ENCODE data around the gene CFAP45.

CFAP45 gene

DNA sequence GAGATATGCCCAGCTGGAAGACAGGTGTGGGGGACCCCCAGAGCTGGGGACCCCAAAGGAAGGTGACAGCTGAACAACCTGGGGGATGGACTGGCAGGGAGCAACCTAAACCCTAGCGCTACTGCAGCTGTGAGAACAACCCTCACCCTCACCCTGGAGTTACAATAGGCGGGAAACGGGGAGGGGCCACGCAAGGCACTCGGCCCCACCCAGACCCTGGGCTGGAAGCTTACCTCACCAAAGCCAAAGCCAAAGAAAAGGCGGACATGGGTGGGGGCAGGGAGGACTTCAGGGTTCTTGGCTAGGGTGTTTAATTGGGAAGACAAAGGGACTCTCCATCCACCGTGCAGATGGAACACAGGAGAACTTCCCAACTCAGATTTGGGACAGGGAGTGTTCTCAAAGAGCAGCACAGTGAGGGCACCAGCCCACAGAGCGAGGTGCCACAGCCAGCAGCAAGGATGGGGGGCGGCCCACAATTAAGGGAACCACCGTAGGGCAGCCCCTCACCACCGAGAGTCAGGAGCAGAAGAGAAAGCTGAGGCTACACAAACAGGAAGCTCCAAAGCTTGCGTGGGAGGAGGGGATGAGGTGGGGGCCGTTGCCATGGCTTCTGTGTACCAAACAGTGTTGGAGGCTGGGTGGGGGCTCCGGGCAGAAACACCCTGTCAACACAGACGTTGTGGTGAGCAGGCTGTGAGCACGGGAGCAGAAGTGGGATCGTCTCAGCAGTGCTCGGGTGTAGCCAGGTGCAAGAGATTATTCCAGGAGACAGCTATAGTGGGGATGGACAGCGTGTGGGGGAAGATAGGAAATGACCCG is 23.4 kb upstream of the CFAP45 start:
- peak; percentile 84 for DNase-seq

DNA sequence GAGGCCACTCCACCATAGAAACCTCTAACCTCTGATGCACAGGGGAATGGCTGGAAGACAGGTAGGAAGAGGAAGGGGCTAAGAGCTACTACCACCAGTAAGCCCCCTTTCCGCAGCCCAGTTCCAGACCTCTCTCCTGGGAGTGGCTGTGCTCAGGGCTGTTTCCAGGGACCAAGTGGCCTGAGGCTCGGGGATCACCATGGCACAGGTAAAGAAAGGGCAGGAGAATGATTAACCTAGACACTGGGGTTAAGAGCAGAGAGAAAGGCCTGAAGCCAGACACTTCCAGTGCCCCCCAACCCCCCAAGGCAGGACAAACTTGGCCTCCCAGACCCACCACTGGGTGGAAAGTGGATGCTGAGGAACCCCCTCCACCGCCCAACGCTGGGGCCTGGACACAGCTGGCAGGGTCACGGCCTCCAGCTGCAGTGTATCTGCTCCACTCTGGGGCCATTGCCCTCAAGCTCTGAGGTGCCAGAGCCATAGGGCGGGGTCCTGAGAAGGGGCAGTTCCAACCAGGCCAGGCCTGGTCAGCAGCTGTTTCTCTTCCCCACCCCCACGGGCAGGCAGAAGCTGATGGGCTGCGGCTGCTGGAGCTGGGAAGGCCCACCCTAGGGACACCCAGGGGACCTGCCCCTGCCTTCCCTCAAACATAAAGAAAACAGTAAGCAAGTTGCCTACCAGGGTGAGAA is 22.7 kb upstream of the CFAP45 start:
- no peak for DNase-seq

DNA sequence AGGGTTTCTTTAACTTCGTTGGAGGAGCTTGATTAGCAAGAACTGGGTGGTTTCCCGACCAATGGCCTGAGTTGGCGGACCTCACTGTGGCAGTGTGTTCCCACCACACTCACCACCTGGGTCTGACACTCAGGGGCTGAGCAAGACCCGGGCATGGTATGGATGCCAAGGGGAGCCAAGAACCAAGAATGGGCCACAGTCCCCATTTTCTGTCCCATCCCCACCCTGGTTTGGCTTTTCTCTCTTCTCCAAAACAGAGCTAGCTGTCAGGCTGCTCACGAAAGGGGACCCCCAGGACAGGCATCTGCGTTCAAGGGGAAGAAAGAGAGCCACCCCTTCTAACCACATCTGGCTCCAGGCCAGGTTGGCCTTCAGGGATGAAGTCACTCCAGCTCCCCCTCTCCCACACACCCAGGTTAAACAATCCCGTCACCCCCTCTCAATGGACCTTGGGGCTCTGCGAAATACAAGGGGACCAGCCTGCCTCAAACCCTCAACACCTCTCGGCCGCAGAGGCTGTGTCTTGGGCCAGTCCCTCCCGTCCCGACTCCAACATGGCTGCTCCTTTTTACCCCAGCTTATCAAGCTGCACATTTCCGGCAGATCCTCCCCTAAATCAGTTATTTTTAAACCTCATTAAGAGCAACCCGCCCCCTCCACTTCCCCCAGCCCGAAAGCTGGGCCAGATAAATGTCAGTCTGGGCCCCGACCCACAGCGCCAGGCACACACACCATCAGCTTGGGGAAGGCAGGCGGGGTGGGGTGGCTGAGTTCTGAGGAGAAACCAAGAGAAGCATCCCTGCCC is 21.9 kb upstream of the CFAP45 start:
- DNase-seq = peak; percentile 20

DNA sequence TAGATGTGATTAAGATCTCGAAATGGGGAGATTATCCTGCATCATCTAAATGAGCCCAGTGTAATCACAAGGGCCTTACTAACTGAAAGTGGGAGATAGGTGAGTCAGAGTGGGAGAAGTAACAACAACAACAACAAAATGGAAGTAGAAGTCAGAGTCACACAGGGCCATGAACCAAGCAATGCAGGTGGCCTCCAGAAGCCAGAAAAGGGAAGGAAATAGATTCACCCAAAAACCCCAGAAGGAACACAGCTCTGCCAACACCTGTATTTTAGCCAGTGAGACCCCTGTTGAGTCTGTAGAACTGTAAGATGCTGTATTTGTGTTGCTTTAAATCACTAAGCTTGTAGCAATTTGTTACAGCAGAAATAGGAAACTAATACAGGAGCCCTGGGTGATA is 21.3 kb upstream of the CFAP45 start:
- peak; percentile 68 for DNase-seq

DNA sequence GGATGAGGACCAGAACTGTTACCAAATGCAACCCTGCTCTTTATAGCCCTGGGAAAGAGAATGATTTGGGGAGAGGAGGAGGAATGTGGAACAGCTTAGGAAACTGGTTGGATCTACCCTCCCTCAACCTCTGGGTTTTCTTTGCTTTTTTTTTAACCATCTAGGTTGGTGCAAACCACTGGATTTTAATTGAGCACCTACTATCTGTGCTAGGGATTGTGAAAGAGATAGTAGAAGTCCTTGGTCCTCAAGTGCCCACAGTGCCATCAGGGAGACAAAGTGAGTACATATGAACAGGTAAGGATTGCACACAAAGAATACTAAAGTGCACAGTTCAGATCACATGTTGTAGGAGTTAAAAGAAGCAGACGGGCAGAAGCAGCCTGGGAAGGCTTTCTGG is 20.7 kb upstream of the CFAP45 start:
- DNase-seq = no peak

DNA sequence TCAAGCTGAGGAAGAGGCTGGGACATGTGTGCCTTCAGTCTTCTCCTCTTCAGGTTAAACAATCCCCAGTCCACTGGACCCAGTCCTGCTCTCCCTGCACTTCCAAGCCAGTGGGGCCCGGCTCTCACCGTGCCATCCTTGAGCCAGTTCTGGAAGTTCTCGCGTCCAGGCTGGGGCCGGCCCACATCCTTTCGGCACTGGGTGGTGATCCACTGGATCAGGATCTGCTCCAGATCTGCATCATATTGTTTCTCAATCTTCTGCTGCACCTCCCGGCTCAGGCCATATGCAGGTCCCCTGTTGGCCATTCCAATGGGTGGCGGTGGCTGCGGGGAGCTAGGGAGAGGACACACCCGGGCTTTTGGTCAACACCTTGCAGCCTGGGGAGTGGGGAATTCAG is 20.2 kb upstream of the CFAP45 start:
- DNase-seq = no peak

DNA sequence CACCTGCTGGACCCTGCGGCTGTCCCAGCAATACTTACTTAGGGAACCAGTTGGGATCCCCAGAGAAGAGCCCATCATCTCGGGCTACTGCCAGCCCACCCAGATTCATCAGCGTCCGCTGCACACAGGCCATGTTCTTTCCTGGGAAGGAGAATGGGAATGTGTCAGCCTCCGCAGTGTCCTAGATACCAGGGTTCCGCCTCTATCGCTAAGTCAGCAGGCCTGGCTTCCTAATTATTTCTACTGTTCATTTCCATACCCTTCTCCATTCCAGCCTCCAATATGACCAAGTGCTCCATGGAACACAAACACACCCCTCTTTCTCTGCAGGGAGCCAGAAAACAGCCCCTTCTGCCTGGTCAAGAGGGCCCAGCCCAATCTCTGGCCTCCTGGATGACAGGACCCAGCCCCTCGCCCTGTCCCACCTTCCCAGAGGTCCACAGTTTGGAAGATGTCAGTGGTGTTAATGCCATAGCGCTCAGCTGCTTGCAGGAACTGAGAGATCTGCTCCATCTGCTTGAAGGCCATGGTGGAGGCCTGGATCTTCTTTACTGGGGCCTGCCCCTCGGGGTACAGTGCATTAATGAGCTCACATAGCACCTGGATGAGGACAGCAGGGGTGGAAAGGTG is 19.4 kb upstream of the CFAP45 start:
- DNase-seq = no peak

DNA sequence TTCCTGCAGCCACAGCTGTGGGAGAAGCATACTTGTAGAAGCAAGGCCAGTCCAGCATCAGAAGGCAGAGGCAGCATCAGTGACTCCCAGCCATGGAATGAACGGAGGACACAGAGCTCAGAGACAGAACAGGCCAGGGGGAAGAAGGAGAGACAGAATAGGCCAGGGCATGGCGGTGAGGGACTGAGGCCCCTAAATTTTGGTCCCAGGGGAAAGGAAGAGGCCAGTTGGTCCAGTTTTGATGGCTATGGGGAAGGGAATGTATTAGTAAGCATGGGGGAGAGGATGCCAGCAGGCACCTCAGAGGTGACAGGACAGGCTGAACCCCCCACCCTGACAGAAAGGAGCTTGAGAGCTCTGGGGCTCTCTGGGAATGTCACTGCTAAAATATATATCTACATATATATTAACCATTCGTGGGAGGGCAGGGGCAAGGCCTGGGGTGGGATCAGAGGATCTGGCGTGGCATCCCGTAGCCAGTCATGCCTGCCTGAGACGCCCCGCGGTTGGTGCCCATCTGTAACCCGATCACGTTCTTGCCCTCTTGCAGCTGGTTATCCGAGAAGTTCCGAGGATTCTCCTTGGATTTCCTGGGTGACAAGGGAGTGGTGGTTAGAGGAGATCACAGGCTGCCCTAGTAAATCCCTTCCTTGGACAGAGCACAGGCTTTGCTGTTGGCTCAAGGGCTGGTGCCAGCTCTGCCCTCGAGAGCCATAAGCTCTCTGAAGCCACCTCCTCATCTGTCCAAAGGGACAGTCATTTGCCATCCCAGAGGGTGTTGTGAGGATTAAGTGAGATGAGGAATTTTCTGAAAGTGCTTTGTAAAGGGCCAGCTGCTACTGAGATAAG is 18.6 kb upstream of the CFAP45 start:
- no peak for DNase-seq

DNA sequence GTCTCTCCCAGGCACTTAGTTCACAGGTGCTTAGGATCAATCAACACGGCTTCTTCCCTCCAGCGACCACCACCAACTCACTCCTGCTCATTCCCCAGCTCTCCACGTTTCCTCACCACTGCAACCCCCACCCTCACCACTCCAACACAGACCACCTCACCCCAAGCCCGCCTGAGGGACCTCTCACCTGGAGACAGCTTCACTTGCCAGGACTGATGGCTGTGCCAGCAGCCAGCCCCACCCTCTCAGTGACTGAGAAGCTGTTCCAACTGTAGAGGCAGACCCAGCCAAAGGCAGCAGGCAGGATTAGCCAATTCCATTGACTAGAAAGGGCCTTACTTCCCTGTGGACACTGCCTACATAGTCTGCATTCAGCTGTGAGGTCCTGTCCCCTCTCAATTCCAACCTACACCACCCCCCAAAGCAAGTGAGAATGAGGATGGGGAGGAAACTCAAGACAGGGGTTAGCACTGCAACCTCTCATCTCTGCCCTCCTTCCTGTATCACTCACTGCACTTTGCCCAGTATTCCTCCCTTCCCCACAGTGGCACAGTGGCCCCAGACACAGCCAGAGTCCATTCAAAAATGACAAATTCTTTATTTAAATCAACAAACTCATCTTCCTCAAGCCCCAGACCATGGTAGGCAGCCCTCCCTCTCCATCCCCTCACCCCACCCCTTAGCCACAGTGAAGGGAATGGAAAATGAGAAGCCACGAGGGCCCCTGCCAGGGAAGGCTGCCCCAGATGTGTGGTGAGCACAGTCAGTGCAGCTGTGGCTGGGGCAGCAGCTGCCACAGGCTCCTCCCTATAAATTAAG is 17.8 kb upstream of the CFAP45 start:
- no peak for DNase-seq

DNA sequence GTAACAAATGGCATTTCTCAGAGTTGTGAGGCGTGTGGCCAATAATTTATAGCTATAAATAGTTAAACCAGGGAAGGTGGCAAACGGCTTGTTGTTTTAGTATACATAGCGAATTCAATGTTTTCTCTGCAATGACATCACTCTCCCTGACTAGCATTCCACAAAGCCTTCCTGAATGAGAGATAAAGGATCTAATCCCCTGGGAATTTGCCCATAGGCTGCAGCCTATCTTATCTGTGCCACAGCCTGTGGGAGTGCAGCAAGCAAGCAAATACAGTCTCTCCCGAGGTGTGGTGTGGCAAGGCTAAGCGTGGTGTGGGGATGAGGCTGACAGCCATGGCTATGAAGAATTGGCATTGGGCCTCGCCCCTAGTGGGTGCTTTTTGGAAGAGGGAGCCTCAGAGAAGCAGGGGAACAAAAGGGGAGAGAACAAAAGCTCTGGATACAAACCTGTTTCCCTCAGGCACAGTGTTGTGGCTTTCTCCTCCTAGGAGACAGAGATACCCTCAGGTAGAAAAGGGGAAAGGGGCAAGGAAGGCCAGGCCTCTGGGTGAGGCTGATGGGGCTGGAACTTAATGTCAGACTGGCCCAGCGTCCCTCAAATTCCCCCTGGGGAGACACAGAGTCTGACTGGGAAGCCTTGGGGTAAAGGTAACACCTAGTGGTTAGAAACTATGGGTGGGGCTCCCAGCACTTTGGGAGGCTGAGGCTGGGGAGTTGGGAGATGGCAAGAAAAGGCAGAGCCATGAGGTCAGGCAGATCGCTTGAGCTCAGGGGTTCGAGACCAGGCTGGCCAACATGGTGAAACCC is 16.5 kb upstream of the CFAP45 start:
- no peak for DNase-seq

DNA sequence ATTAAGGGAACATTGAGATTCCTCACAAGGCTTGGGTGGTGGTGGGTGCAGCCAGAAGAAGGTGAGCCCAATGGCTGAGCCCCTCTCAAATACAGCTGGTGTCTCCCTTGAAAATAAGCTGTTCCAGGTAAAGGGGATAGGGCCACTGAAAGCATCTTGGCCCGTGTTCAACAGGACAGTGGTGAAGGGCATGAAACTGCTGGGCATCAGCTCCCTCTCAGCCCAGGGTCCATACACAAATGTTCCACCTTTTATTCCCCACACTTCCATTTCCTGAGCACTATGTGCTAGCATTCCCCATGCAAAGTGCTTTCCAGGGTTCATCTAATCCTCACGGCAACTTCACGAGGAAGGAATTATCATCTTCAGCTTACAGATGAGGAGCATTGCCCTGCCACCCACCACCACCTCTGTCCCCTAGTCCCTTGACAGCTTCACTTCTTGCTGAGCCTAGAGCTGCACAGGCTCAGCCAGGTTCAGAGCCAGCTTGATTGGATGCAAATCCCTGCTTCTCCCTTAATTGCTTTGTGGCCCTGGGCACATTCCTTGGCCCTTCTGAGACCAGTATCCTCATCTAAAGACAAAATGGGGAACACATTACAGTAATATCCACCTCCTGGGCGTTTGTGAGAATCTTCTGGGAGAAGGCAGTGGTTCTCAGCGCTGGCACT is 15.7 kb upstream of the CFAP45 start:
- no peak for DNase-seq

DNA sequence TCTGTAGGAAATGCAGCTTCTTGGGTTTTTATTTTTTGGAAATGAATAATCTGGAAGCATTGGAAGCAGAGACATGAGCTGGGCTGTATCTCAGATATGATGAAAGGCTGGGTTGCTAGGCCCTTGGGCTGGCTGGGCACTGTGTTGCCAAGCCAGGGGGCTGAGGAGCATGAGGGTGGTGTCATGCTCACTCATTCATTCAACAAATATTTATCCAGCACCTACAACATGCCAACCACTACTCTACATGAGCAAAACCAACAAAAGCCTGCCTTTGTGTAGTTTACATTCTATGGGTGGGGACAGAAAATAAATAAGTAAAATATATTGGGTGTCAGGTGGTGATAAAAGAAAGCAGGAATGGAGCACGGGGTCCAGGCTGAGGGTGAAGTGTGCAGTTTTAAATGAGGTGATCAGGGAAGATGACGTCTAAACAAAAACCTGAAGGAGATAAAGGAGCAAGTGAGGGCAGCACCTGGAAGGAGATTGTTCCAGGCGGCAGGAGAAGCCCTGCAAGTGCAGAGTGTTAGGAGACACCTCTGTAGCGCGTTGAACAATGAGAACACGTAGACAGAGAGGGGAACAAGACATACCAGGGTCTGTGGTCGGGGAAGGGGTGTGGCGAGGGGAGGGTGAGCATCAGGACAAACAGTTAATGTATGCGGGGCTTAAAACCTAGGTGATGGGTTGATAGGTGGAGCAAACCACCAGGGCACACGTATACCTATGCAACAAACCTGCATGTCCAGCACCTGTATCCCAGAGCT is 14.5 kb upstream of the CFAP45 start:
- no peak for DNase-seq

DNA sequence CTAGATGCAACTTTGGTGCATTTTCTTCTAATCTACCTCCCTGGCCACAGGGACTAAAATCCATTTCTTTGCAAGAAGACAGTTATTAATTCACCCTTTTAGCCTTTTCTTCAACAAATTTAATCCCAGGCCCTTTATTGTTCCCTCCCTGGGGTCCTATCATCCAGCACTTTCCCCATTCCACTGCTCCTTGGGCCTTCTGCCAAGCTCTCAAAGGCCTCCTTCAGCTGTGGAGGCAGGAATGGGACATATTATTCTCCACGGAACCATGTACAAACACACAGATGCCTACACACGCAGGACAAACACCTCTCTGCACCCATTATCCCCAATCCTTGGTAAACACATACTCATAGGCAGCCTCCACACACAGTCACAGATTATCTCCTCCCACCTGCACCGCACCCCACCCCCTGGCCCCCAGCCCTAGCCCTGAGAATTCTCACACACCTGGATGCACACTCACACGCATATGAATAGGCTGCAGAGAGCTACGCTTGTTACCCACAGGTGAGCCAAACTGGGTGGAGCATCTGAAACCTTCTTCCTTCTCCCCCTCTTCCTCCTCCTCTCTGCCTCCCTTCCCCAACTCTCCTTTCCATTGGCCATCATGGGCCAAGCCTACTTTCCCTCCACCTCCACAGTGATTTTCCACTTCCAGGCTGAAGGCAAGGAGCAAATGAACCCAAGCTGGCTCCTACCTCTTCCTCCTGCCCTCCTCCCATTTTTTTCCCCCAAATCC is 13.7 kb upstream of the CFAP45 start:
- DNase-seq = no peak

DNA sequence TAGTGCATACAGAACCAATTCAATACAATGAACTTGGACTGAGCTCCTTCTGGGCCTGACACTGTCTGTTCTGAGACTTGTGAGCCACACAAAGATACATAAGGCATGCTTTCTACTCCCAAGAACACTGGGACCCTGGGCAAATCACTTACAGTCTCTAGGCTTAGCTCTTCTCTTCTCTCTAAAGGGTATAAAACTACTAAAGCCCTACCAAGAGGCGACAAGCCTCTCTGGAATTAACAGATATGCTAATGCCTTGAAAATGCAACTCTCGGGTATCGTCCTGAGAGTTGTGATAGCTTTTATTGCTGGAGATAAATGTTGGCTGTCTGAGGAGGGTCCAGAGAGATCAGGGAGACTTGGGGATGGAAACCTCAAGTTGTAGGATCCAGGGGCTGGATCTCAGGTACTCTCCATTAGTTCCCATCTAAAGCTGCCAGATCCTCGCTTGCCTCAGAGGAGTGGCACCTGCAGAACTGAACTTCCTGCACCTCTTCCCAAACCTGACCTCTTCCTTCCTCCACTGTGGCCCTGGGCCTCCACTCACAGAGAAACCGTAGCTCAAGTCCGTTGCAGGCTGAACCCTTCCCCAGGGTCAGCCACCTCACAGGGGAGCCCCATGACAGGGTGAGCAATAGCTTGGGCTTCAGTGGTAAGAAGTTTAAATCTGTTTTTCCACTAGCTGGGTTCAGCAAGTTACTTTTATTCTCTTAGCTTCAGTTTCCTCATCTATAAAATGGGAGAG is 11.5 kb upstream of the CFAP45 start:
- peak; percentile 21 for DNase-seq

DNA sequence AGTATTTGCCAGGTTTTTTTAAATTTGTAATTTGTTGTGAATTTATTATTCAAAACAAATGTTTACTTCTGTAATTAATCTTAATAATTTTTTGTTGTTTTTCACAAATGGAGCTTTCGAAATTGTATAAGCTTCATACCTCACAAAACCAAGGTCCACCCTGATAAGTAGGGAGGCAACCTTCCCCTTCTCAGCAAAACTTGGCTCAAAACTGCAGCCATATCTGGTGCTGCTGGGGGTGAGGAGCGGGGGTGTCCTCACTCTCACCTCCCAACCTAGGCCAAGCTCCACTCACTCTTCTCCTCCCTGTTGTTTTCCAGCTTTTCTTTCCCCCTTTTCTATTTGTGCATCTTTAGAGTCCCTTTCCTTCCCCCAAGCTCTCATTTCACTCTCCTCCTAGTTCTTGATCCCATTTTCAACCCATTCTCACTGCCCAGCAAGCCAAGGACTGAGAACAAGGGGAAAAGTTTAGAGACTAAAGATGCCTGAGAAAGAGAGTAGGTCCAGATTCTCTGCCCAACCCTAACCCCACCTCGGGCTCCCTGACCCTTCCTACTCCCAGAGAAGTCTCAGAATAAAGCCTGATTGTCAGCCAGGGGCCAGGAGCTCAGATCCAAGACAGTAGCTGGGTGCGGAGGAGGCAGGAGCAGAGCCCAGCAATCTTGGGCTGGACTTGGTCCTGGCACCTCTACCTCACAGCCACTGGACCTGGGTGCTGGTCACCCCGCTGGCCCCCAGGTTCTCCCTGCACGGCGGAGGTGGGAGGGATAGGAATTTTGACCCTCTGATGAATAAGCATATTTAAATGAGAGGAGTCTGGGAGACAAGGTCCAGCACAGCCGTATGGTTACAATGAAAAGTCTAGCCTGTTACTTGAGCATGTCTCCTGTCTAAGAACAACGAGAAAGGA is 8.3 kb upstream of the CFAP45 start:
- DNase-seq = no peak

DNA sequence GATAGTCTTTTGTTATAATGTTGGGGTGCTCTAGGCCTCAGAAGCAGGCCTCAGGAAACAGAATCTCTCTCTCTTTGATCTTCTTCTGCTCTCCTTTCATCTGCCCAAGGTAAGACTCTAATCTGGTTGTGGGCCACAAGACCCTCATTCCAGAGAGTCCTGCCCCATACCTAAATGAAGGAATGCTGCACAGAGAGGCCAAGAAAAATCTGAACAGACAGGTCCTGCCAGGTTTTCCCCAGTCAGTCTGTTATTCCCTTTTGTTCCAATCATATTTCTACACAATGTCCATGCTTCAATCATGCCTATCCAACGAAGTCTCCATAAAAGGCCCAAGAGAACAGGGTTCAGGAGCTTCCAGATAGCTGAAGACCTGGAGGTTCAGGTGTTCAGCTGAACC is 7.0 kb upstream of the CFAP45 start:
- DNase-seq = no peak
